ENCODE results near the gene HGS. TPM values are rescaled to one million over a fixed set of nuclear protein-coding genes. Genes with fewer than 3 reads are reported as not detected.

HGS gene
- total and polyA plus RNA-seq, 2 donors (not counting 3 experiments of a cell fraction or from before 2014, with no cell fraction given) = 166 to 191 TPM

DNA sequence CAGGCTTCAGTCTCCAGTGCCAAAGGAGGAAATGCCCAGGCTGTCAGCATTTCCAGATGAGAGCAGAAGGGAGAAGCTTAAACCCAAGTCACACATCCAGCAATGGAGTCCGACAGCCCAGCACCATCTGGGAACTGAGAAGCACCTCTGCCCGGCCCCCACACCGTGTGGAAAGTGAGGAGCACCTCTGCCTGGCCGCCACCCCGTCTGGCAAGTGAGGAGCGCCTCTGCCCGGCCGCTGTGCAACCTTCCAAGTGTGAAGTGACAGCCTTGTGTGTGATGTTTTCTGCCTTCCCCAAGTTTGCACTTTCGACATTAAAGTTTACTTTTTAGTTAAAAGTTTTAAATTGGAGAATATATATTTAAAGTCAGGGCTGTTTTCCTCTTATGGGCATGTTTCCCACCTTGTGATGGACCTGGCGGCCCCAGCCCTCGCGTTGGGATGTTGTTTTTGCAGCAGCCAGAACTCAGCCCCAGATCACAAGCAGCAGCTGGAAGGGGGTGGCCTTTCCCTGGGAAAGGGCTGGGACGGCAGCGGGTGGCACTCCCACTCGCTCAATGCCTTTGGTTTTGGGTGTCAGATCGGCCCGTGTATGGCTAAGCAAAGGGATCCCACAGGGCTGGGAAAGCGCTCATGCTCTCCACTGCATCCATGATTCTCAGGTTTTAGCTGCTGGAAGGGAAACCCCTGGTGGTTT is 10.1 kb upstream of the HGS start:
- Histone ChIP-seq H3K9ac (replicated peaks; ENCODE audit: extremely low read depth, insufficient read depth, low read length) (no peak overlapping the region), H3K79me2 (ENCODE audit: control insufficient read depth, insufficient read depth, low read length) (peaks cover 1% of the 10 kb centered on the region), H3K9me1 (replicated peaks; ENCODE audit: control insufficient read depth, extremely low read depth, insufficient read depth, low read length) (no peaks in the 10 kb centered on the region), H3K27ac (ENCODE audit: insufficient read depth, low read depth, low read length) (no peak overlapping the region), H3K36me3 (ENCODE audit: control insufficient read depth in 2 of 2, extremely low read depth in 1 of 2, insufficient read depth in 2 of 2, low read length in 2 of 2) (peaks cover 4 to 37% of the 10 kb centered on the region in 2 experiments), H4K20me1 (replicated peaks; ENCODE audit: control insufficient read depth, extremely low read depth, insufficient read depth, low read length) (no peaks in the 10 kb centered on the region), H3K9me3 (replicated peaks; ENCODE audit: control insufficient read depth, insufficient read depth, low read length) (no peaks in the 10 kb centered on the region), H3K4me3 (replicated peaks in 1 of 3; ENCODE audit: insufficient read depth in 1 of 3, low read depth in 1 of 3, low read length in 3 of 3) (no peak overlapping the region), H2AFZ (ENCODE audit: low read depth, low read length) (no peak overlapping the region), H3K4me1 (ENCODE audit: control insufficient read depth, extremely low read depth, insufficient read depth, low read length) (no peaks in the 10 kb centered on the region), H3K27me3 (ENCODE audit: control insufficient read depth in 2 of 2, insufficient read depth in 2 of 2, low read length in 2 of 2) (no peaks in the 10 kb centered on the region), H3K4me2 (ENCODE audit: insufficient read depth, low read length) (no peak overlapping the region)
- ChIA-PET CTCF (no interaction called here), POLR2A (no interaction called here)
- dilution Hi-C loops (cut with MboI; ENCODE audit: extremely low pct_ligation_motif_present, low sequenced_read_pairs) (no loop called here), intact Hi-C loops (cut with micrococcal nuclease) (no loop called here)
- no peak for FAIRE-seq
- DNase-seq (ENCODE audit: low read depth, low spot score) = no peak
- BruUV-seq (replicated peaks) = TSS peak; percentile 56
- TF ChIP-seq JUN (IDR thresholded peaks at IDR 0.05; ENCODE audit: borderline replicate concordance, insufficient read depth, insufficient read length, low read depth) (no peak), POLR2AphosphoS5 (IDR thresholded peaks at IDR 0.05; ENCODE audit: insufficient read depth, low read depth, low read length) (no peak), MYC (IDR thresholded peaks at IDR 0.05; ENCODE audit: low read depth, low read length) (no peak), FOS (IDR thresholded peaks at IDR 0.05; ENCODE audit: borderline replicate concordance, insufficient read depth, low read length) (no peak), CTCF (IDR thresholded peaks at IDR 0.05; ENCODE audit: extremely low read depth in 1 of 2, insufficient read depth in 1 of 2, low read depth in 1 of 2, low read length in 2 of 2) (no peak), GATA2 (IDR thresholded peaks at IDR 0.05; ENCODE audit: insufficient read depth, insufficient read length, low read depth, low read length) (no peak), EZH2 (IDR thresholded peaks at IDR 0.05; ENCODE audit: borderline replicate concordance, low read depth, low read length, severe bottlenecking) (no peak), POLR2A (IDR thresholded peaks at IDR 0.05; ENCODE audit: low read depth, low read length) (no peak)

Data from endothelial cell of umbilical vein (primary cell).